Suprapubic skin (tissue), 4 donors: ENCODE results near the gene HECW1. TPM values are rescaled to one million over a fixed set of nuclear protein-coding genes. Genes with fewer than 3 reads are reported as not detected.

Source experiments
- DNase-seq, 2 donors: peaks; one replicate each; pipeline ENCODE4 v3.0.0-alpha.2; 2019; ENCODE audit warnings: low spot score in 2 of 2
- H3K27ac ChIP-seq: fragments of 200-600 bp; sonication (generic); one replicate; pipeline ENCODE4 v1.5.1; 2019
- H3K27me3 ChIP-seq: fragments of 200-600 bp; sonication (generic); one replicate; pipeline ENCODE4 v1.5.1; 2019
- H3K36me3 ChIP-seq: fragments of 200-600 bp; sonication (generic); one replicate; pipeline ENCODE4 v1.5.1; 2019
- H3K4me1 ChIP-seq: fragments of 200-600 bp; sonication (generic); one replicate; pipeline ENCODE4 v1.5.1; 2019
- H3K4me3 ChIP-seq: fragments of 200-600 bp; sonication (generic); one replicate; pipeline ENCODE4 v1.5.1; 2019; ENCODE audit warnings: mild to moderate bottlenecking
- H3K9me3 ChIP-seq: fragments of 200-600 bp; sonication (generic); one replicate; pipeline ENCODE4 v1.5.1; 2019
- EP300 ChIP-seq: sonication (generic); formaldehyde crosslinking; IDR thresholded peaks from one replicate; pipeline ENCODE4 v1.6.1; 2017; ENCODE audit warnings: antibody characterized with exemption
- POLR2A ChIP-seq, 2 donors: fragments of 450-650 bp; IDR thresholded peaks; one replicate each; pipeline ENCODE4 v1.6.1; 2017; ENCODE audit warnings: antibody characterized with exemption in 2 of 2, mild to moderate bottlenecking in 2 of 2, moderate library complexity in 2 of 2
- POLR2AphosphoS5 ChIP-seq, 3 donors: sonication (generic); formaldehyde crosslinking; IDR thresholded peaks; one replicate each; pipeline ENCODE4 v1.6.1; 2017; ENCODE audit warnings: antibody characterized with exemption in 3 of 3
- WGBS: methylation state at CpG from one replicate; pipeline ENCODE4 v1.1.5; 2018; 5-methylcytosine and 5-hydroxymethylcytosine counted together
- total RNA-seq, 4 donors: library from RNA; depleted of rRNA; stranded (reverse); fragments of >200 nt; gene quantifications; one replicate each; pipeline ENCODE4 v1.1.0, GENCODE V29; 2016
- TF ChIP-seq, protein P1 (sequence below), 2 donors: fragments of 200-600 bp in 1 of 2; fragments of 450-650 bp in 1 of 2; sonication (generic) in 1 of 2; IDR thresholded peaks; one replicate each; pipeline ENCODE4 v1.5.1; 2016 to 2019; ENCODE audit warnings: antibody characterized with exemption in 2 of 2, mild to moderate bottlenecking in 1 of 2, moderate library complexity in 1 of 2

HECW1 gene
- total RNA-seq, 4 donors from 2014 or later, result 0.17 to 0.73 (median 0.32) TPM; not detected in 1

DNA sequence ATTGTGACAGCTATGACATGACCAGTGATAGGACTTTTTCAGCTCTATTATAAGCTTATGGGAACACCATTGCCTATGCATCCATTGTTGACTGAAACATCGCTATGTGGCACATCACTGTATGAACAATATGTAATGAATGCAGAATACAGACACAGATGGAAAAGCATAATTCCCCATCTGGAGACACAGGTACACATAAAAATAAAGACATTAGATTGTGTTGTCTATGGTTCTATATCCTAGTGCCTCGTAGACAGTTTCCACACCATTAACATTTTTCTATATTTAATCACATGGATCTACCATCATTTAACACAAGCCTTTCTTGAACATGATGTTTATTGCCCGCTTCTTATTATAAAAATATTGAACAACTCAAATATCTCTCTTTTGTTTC is 374.2 kb downstream of the HECW1 start:
- 94% methylated on average over 3 of the region's 3 CpGs for WGBS
- DNase-seq, result no peak
- Histone ChIP-seq H3K4me3 (no peak overlapping the region), H3K36me3 (no peaks in the 10 kb centered on the region), H3K4me1 (no peaks in the 10 kb centered on the region), H3K9me3 (no peaks in the 10 kb centered on the region), H3K27ac (no peak overlapping the region), H3K27me3 (no peaks in the 10 kb centered on the region)
- TF ChIP-seq, protein P1, sequence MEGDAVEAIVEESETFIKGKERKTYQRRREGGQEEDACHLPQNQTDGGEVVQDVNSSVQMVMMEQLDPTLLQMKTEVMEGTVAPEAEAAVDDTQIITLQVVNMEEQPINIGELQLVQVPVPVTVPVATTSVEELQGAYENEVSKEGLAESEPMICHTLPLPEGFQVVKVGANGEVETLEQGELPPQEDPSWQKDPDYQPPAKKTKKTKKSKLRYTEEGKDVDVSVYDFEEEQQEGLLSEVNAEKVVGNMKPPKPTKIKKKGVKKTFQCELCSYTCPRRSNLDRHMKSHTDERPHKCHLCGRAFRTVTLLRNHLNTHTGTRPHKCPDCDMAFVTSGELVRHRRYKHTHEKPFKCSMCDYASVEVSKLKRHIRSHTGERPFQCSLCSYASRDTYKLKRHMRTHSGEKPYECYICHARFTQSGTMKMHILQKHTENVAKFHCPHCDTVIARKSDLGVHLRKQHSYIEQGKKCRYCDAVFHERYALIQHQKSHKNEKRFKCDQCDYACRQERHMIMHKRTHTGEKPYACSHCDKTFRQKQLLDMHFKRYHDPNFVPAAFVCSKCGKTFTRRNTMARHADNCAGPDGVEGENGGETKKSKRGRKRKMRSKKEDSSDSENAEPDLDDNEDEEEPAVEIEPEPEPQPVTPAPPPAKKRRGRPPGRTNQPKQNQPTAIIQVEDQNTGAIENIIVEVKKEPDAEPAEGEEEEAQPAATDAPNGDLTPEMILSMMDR (IDR thresholded peaks at IDR 0.05), result no peak
- TF ChIP-seq POLR2A (IDR thresholded peaks at IDR 0.05) (no peak), EP300 (no peak), POLR2AphosphoS5 (IDR thresholded peaks at IDR 0.05) (no peak)

DNA sequence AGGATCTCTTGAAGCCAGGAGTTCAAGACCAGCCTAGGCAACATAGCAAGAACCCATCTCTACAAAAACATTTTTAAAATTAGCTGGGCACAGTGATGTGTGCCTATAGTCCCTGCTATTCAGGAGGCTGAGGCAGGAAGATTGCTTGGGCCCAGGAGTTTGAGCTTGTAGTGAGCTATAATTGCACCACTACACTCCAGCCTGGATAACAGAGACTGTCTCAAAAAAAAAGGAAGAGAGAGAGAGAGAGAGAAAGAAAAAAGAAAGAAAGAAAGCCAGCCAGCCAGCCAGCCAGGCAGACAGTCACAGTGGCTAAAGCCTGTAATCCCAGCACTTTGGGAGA is 375.3 kb downstream of the HECW1 start:
- Histone ChIP-seq H3K9me3 (no peaks in the 10 kb centered on the region), H3K4me1 (no peaks in the 10 kb centered on the region), H3K36me3 (no peaks in the 10 kb centered on the region), H3K27ac (no peak overlapping the region), H3K4me3 (no peak overlapping the region), H3K27me3 (no peaks in the 10 kb centered on the region)
- no peak for DNase-seq
- TF ChIP-seq POLR2A (IDR thresholded peaks at IDR 0.05), result no peak
- TF ChIP-seq, protein P1 (IDR thresholded peaks at IDR 0.05), result no peak
- no peak for TF ChIP-seq EP300
- TF ChIP-seq POLR2AphosphoS5 (IDR thresholded peaks at IDR 0.05), result no peak

DNA sequence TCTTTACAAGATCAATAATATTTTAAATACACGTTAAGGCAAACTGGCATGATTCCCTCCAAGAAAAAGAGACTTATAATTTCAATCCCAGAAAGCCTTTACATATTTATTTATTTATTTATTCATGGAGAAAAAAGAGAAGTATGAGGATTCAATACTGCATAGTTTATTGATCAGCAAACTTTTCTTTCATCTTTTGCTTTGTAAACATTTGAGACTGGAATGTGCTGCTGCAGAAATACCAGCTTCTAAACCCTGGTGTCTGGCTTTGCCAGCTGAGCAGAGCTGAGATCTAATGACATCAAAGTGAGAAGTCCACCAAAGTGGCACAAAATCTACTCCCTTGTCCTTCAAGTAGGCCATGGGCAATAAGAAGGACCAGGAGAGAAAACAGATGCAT is 376.8 kb downstream of the HECW1 start:
- H3K4me1 ChIP-seq, result no peaks in the 10 kb centered on the region
- WGBS, result 37% methylated on average over 1 of the region's 1 CpG

DNA sequence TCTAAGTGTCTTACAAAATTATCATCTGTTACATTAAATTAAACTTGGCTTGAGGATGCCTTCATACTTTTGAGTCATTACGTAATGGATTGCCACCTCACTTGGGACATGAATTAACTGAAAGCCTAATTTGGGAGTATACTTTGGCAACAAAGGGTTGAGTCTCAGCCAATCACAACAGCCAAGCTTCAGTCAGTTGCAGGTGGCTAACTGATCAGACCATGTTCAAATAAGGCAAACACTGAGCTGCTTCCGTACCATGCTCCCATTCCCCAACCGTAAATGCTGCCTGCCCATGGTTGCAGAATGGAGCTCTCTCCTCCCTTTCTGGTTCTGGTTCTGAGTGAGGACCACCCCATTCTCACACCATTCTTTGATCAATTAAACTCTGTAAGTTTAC is 377.6 kb downstream of the HECW1 start:
- WGBS, result 59% methylated on average over 3 of the region's 3 CpGs
- no peaks in the 10 kb centered on the region for H3K36me3 ChIP-seq

More for the DNA sequence above, 376.8 kb downstream of the HECW1 start:
- no peaks in the 10 kb centered on the region for H3K9me3 ChIP-seq
- H3K27me3 ChIP-seq, result no peaks in the 10 kb centered on the region
- TF ChIP-seq, protein P1 (IDR thresholded peaks at IDR 0.05), result no peak
- TF ChIP-seq POLR2AphosphoS5 (IDR thresholded peaks at IDR 0.05) (no peak), POLR2A (IDR thresholded peaks at IDR 0.05) (no peak), EP300 (no peak)
- H3K27ac ChIP-seq, result no peak overlapping the region
- H3K4me3 ChIP-seq, result no peak overlapping the region
- DNase-seq, result no peak
- no peaks in the 10 kb centered on the region for H3K36me3 ChIP-seq

DNA sequence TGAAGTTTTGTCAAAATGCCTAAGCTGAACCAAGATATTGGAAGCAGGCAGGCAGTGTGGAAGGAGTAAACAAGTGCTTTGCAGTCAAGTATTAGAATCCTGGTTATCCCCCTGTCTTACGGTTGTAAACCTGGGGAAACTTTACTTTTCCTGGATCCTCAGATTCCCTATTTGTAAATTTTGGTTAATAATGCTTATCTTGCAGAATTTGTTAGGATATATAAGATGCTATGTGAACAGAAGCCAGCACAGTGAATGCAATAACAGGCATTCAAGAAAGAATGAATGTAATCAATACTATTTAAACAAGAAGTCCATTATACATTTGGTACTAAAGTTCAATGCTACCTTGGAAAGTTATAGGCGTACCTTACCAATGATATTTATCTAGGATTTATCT is 378.7 kb downstream of the HECW1 start:
- 86% methylated on average over 2 of the region's 2 CpGs for WGBS

More for the DNA sequence above, 377.6 kb downstream of the HECW1 start:
- no peaks in the 10 kb centered on the region for H3K9me3 ChIP-seq
- no peak overlapping the region for H3K27ac ChIP-seq
- TF ChIP-seq, protein P1 (IDR thresholded peaks at IDR 0.05), result no peak
- no peak for TF ChIP-seq EP300
- no peak for TF ChIP-seq POLR2A (IDR thresholded peaks at IDR 0.05)
- TF ChIP-seq POLR2AphosphoS5 (IDR thresholded peaks at IDR 0.05), result no peak
- no peaks in the 10 kb centered on the region for H3K4me1 ChIP-seq
- no peaks in the 10 kb centered on the region for H3K27me3 ChIP-seq
- H3K4me3 ChIP-seq, result no peak overlapping the region
- DNase-seq, result no peak

More for the DNA sequence above, 378.7 kb downstream of the HECW1 start:
- Histone ChIP-seq H3K4me3 (no peak overlapping the region), H3K4me1 (no peaks in the 10 kb centered on the region), H3K9me3 (no peaks in the 10 kb centered on the region), H3K27me3 (no peaks in the 10 kb centered on the region), H3K36me3 (no peaks in the 10 kb centered on the region), H3K27ac (no peak overlapping the region)
- no peak for DNase-seq
- TF ChIP-seq POLR2A (IDR thresholded peaks at IDR 0.05) (no peak), EP300 (no peak)
- TF ChIP-seq, protein P1 (IDR thresholded peaks at IDR 0.05), result no peak
